Subcutaneous adipose tissue (tissue), 4 donors: ENCODE results near the gene OR2B2. TPM values are rescaled to one million over a fixed set of nuclear protein-coding genes. Genes with fewer than 3 reads are reported as not detected.

Experiments
- CTCF ChIP-seq: fragments of 450-650 bp; IDR thresholded peaks from one replicate; pipeline ENCODE4 v1.5.1; 2016; ENCODE audit warnings: low read depth, mild to moderate bottlenecking, control low read depth, antibody characterized with exemption, moderate library complexity
- small RNA-seq: library from RNA; depleted of rRNA; stranded (forward); fragments of <200 nt; gene quantifications from one replicate; pipeline ENCODE3, GENCODE V24; 2016
- total RNA-seq, 4 donors: library from RNA; depleted of rRNA; stranded (reverse); fragments of >200 nt; gene quantifications; one replicate each; pipeline ENCODE4 v1.1.0, GENCODE V29; 2016

The OR2B2 gene
- total RNA-seq, 4 donors from 2014 or later: not detected

- no peak for TF ChIP-seq CTCF
Observed at GRCh38 chr6:27862396-27863066, 49.7 kb downstream of the OR2B2 start.

DNA sequence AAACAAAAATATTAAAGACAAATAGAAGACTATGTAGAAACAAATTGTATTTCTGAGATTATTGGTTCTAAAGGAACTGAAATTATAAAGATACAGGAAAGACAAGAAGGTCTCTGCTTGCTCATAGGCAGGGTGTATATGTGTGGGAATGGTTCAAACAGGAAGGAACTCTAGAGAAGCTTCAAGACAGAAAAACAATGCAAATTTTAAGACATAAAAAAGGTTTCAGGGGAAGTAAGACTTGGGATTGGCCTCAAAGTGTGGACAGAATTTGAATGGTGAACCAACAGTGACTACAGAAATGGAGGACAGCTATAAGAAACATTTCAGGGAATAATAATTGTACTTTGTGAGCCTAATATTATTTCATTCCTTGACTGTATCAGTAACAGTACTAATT is 50.3 kb downstream of the OR2B2 start:
- TF ChIP-seq CTCF: no peak

DNA sequence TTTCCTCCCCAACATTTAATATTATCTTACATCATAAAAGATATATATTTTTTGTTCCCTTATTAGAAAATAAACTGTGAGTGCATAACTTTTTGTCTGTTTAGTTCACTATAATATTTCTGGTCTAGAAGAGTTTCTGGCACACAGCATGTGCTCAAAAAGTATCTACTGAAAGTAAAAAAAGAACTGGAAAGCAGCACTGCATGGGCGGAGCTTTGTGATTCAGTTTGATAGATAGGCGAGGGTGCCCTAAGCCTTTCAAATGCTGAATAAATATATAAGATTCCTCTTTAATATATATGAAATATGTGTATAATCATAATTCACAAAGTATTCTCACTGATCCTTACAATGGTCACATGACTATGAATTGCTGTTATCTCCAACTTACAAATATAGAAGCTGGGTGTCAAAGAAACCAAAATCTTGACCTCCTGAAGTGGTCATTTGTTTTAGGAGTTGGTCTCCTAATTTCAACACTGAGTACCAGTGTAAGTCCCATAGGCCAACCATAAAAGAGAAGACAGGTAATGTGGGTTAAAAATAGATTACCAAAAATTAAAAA is 50.8 kb downstream of the OR2B2 start:
- TF ChIP-seq CTCF: no peak

Small RNA genes within 50 kb of the gene (small RNA-seq; reads per million reads assigned to genes)
- not detected for gene RNU7-26P

Other genes starting within 250 kb of the OR2B2 start
- gene OR2B6, start 44.8 kb upstream of the OR2B2 start, total RNA-seq: not detected
- gene ZNF165, start 168.2 kb upstream of the OR2B2 start, total RNA-seq: under 1 TPM in 3 of 4 donors, not detected in 1; 0.38 to 0.88 (median 0.68) TPM
- 1 to 10 TPM; 4.0 to 4.6 (median 4.6) TPM for gene ZSCAN16, start 212.2 kb upstream of the OR2B2 start, total RNA-seq
- 10 to 100 TPM; 19.7 to 24.1 (median 21.5) TPM for gene ZKSCAN8, start 229.5 kb upstream of the OR2B2 start, total RNA-seq